NCI-H1694 treated with DMSO at 0.1 percent for 48 hours (cell line): ENCODE data around the gene HOXB1.

Experiments used
- DNase-seq: peaks from one replicate; lab custom pipeline; 2025; lab: John Stamatoyannopoulos, UW

HOXB1 gene

DNA sequence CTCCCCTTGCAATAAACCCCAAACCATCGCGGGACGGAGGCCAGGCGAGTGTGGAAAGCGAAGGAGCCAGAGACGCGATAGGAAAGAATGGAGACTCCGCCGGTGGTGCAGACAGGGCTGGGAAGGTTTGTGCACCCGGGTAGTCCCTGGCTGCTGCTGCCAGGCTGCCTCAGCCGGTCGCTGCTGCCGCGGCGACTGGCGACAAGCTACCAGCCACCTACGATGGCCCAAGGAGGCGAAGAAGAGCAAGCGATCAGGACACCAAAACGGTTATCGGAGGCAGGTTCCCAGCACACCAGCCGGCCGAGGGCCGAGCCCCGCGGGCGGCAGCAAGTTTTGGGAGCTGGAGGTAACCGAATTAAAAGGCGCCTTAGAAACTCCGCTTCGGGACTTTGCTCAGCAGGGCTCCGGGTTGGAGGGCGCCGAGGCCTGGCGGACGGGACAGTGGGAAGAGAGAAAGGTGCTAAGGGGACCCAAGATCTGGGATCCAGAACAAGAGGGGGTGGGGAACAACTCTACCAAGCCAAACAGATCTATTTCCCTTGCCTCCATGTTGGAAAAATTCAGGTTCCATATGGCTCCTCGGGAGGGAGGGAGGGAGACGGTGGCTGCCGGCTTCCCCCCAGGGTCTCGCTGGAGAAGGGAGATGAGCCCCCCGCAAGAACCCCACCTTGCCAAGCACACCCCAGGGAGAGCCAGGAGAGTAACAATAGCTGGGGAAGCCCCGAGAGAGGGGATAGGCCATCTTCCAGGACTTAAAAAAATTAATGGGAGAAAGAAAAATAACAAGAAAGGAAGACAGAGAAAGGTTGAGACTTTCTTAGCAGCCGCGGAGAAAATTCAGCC, 23.8 kb upstream of the HOXB1 start:
- peak; percentile 46 for DNase-seq

GRCh38 chr17:48553826-48554225, 23.0 kb upstream of the HOXB1 start:
- DNase-seq: no peak

GRCh38 chr17:48553190-48553547, 22.4 kb upstream of the HOXB1 start:
- no peak for DNase-seq

DNA sequence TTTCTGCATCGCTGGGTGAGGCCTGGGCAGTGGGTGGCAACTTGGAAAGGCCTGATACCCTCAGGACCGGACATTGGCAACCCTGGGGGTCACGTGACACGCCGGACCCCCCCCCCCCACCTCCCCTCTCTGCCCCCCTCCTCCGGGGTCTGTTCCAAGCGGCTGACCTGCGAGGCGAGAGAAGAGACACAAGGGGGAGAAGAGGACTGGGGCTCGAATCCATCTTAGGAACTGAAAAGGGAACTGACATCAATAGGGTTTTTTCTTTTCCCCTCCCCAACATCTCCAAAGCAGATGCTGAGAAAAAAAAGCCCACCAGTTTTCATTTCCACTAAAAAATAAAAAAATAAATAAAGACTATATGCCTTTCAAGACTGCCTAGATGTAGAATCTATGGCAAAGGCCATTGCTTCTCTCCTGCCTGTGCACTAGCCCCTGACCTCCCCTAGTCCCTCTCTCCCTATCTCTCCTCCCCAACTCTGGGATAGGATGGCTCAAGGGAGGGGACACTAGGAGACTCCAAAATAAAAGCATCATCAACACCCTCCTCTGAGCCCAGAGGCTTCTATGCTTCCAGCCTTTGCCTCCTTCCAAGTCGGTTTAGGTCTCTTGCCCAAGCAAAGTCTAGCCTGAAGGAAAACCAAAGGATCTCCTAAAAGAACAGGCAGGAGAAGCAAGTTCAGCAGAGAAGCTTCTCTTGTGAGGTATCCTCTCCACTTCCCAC, 21.8 kb upstream of the HOXB1 start:
- no peak for DNase-seq

- DNase-seq: no peak
Measured at GRCh38 chr17:48551596-48552465, 21.0 kb upstream of the HOXB1 start.

- no peak for DNase-seq
Measured at GRCh38 chr17:48551214-48551555, 20.4 kb upstream of the HOXB1 start.

GRCh38 chr17:48550502-48551213, 19.8 kb upstream of the HOXB1 start:
- no peak for DNase-seq

- no peak for DNase-seq
Measured at GRCh38 chr17:48549914-48550501, 19.2 kb upstream of the HOXB1 start.

DNA sequence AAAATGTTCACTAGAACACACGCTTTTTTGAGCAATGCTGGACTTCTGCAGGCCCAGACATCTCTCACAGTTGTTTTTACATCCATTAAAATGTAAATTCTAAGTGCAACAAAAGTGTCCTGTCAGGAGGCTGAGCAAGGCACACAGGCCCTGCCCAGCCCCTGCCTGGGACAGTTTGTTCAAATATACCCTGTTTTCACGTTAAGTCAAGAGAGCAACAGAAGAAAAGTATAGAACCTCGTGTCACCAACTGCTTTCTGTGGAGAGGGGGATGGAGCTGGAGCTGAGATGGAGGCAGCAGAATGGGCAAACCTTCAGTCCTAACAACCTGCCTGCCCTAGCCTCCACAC, 18.4 kb upstream of the HOXB1 start:
- no peak for DNase-seq

DNA sequence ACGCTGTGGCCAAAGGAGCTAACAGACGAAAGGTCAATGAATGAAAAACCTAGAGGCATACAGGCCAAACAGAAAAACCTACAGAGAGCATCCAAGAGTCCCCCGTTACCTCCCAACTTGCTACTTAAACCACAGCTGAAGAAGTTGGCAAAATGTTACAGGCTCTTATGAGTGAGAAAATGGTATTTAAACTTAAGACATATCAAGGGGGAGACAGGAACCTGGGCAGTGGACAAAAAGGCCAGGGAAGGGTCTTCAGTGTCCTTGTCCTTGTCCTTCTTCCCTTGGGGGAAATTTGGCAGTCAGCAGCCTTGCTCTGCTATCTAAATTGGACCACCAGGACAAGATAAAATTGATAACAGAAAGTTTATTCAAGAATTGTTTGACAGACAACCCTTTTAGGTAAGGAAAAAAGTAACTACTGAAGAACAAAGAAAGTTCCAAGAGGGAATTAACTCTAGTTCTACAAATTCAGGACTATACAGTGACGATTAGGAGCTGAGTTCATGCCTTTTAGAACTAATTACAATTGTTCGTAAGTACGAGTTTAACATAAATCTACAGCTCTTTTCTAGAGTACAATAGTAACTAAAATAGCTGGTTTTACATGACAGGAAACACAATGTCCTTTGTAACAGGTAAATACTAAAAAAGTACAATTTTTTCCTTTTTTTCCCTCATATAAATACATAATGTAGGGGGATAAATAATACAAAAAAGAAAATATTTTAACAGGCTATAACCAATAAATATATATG, 17.9 kb upstream of the HOXB1 start:
- DNase-seq: no peak

- DNase-seq: no peak
Measured at GRCh38 chr17:48547808-48548522, 17.2 kb upstream of the HOXB1 start.

- DNase-seq: no peak
Measured at GRCh38 chr17:48546924-48547807, 16.4 kb upstream of the HOXB1 start.

DNA sequence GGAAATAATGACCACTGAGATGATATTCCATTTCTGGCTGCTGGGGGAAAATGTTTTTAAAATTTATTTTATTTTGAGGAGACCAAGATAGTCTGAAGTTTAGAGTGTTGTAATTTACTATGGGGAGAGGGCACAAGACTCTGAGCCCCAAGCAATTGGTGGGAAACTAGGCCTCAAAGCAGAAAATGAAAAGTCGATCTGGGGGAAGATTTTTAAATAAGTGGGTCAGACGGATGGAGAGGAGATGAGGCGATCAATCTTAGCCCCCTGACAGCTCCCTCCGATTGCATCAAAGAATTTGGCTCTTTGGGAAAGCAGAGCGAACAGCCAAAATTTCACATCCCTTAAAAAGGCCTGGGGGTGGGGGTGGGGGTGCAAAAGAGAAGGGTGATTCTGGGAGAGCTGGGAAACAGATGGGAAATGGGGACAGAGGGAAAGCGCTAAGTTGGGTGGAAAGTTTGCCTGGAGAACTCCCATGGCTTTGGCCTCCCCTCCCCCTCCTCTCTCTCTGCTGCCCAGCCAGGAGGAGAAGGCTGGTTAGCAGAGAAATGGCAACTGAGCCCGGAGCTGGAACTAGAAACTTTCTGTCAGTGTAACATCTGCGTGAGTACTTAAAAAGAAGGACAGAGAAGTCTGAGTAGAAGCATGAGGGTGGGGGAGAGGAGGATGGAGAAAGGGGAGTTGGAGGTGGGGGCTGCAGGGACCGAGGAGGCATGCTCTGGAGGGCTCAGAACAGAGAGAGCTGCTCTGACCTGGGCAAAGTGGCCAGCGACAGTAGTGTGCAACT, 15.5 kb upstream of the HOXB1 start:
- DNase-seq: no peak

- DNase-seq: no peak
Measured at GRCh38 chr17:48545539-48545938, 14.7 kb upstream of the HOXB1 start.

- DNase-seq: peak; percentile 48
Measured at GRCh38 chr17:48545022-48545375, 14.2 kb upstream of the HOXB1 start, which contains the start of gene HOXB2. Gene HOXB2, minus strand, starts transcription at chr17:48545109. Its CDS starts 198 bp downstream, at chr17:48544911.

DNA sequence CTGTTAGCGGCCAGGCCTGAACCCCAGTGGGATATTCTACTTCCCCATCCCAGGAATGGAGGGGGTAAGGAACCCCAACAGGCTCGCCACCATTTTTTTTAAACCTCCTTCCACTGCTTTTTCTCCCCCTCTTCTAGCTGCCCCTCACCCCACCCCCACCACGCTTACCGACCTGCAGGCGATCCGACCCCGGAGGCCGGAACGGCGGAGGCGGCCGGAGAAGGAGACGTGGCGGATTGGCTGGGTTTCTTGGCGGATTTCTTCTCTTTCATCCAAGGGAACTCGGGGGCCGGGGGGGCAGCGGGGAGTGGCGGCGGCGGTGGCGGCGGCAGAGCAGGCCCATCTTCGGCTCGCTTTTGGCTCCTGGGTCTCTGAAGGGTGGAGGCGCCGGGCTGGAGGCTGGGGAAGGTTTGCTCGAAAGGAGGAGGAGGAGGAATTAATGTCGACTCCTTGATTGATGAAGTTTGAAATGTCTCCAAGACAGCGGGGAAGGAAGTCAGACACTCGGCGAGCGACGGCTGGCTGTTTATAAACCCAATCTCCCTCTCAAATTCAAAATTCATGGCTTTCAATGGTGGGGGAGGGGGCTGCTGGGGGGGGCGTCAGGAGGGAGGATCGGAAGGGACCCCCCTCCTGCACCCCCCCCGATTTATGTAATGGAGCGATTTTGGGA, 13.7 kb upstream of the HOXB1 start:
- no peak for DNase-seq

- peak; percentile 24 for DNase-seq
Measured at GRCh38 chr17:48543854-48544348, 13.1 kb upstream of the HOXB1 start.
